HEK293 (cell line): Measurements from ENCODE around the gene TPO.

Source experiments
- CTCF ChIA-PET: fragments of 350-600 bp; formaldehyde crosslinking; extraction: SDS; loops from one replicate; lab custom pipeline; 2021; ENCODE audit warnings: antibody characterized with exemption; lab: Yijun Ruan, JAX
- POLR2A ChIA-PET: fragments of 300-600 bp; formaldehyde crosslinking; extraction: SDS; loops from one replicate; lab custom pipeline; 2020; ENCODE audit warnings: antibody characterized with exemption, inconsistent platforms; lab: Yijun Ruan, JAX
- H3K27ac ChIP-seq: fragments of 200-500 bp; sonication (Bioruptor generic); 2 replicates; pipeline ENCODE4 v1.5.1; 2014; ENCODE audit warnings: low read depth, low read length, control low read depth, inconsistent platforms; ENCODE audit errors: extremely low read depth
- H3K36me3 ChIP-seq, 2 experiments: fragments of 200-500 bp in 1 of 2; sonication (Bioruptor generic) in 1 of 2; 1 replicate in 1 of 2; 2 replicates in 1 of 2; pipeline ENCODE4 v1.5.1; 2014 to 2017; ENCODE audit warnings: inconsistent platforms in 2 of 2, low read length in 2 of 2; ENCODE audit not compliant: control insufficient read depth in 2 of 2, insufficient read depth in 1 of 2
- H3K4me1 ChIP-seq: fragments of 200-500 bp; sonication (Bioruptor generic); 2 replicates; pipeline ENCODE4 v1.5.1; 2014; ENCODE audit warnings: mild to moderate bottlenecking, low read length, inconsistent platforms; ENCODE audit not compliant: control insufficient read depth, insufficient read depth
- H3K4me3 ChIP-seq: 2 replicates; pipeline ENCODE4 v1.5.1; 2011; ENCODE audit warnings: low read depth, mild to moderate bottlenecking, control low read depth, low read length, moderate library complexity
- H3K9me3 ChIP-seq: fragments of 200-500 bp; sonication (Bioruptor generic); 2 replicates; pipeline ENCODE4 v1.5.1; 2014; ENCODE audit warnings: low read depth, low read length, inconsistent platforms; ENCODE audit not compliant: control insufficient read depth, insufficient read depth
- EGR2 ChIP-seq: fragments of 450-650 bp; formaldehyde crosslinking; IDR thresholded peaks from 2 replicates; pipeline ENCODE4 v1.5.1; 2016; ENCODE audit warnings: low read depth, missing biosample characterization, missing genetic modification characterization
- SETDB1 ChIP-seq: IDR thresholded peaks from one replicate; pipeline ENCODE4 v1.6.1; 2017; ENCODE audit warnings: mild to moderate bottlenecking, low read length, moderate library complexity, mixed read lengths; ENCODE audit not compliant: insufficient read length
- TCF7L2 ChIP-seq: IDR thresholded peaks from 2 replicates; pipeline ENCODE4 v1.6.1; 2011; ENCODE audit warnings: low read depth, mild to moderate bottlenecking, inconsistent platforms, low read length, moderate library complexity, borderline replicate concordance
- ZBTB1 ChIP-seq: fragments of 450-650 bp; formaldehyde crosslinking; IDR thresholded peaks from 2 replicates; pipeline ENCODE4 v1.5.1; 2016; ENCODE audit warnings: missing biosample characterization, missing genetic modification characterization
- ZFP37 ChIP-seq: fragments of 450-650 bp; formaldehyde crosslinking; IDR thresholded peaks from 2 replicates; pipeline ENCODE4 v1.5.1; 2016; ENCODE audit warnings: missing biosample characterization, missing genetic modification characterization
- ZNF26 ChIP-seq: fragments of 450-650 bp; formaldehyde crosslinking; IDR thresholded peaks from 2 replicates; pipeline ENCODE4 v1.5.1; 2016; ENCODE audit warnings: missing biosample characterization, missing genetic modification characterization
- ZNF341 ChIP-seq: fragments of 450-650 bp; formaldehyde crosslinking; IDR thresholded peaks from 2 replicates; pipeline ENCODE4; 2016; ENCODE audit warnings: low read depth, missing biosample characterization, missing genetic modification characterization
- ZNF529 ChIP-seq: fragments of 450-650 bp; formaldehyde crosslinking; IDR thresholded peaks from 2 replicates; pipeline ENCODE4 v1.5.1; 2017; ENCODE audit warnings: missing genetic modification characterization, missing biosample characterization; ENCODE audit not compliant: insufficient replicate concordance
- ZNF571 ChIP-seq: fragments of 450-650 bp; formaldehyde crosslinking; IDR thresholded peaks from 2 replicates; pipeline ENCODE4 v1.5.0; 2017; ENCODE audit warnings: missing biosample characterization, missing genetic modification characterization
- ZNF777 ChIP-seq: fragments of 450-650 bp; formaldehyde crosslinking; IDR thresholded peaks from 2 replicates; pipeline ENCODE4 v1.5.1; 2017; ENCODE audit warnings: missing biosample characterization, missing genetic modification characterization, borderline replicate concordance
- ZNF837 ChIP-seq: fragments of 450-650 bp; formaldehyde crosslinking; IDR thresholded peaks from 2 replicates; pipeline ENCODE4 v1.5.1; 2016; ENCODE audit warnings: missing biosample characterization, missing genetic modification characterization
- TF ChIP-seq, protein P1 (sequence below): fragments of 450-650 bp; formaldehyde crosslinking; IDR thresholded peaks from 2 replicates; pipeline ENCODE4 v1.5.1; 2016; ENCODE audit warnings: missing biosample characterization, missing genetic modification characterization
- TF ChIP-seq, protein P2 (sequence below): fragments of 450-650 bp; formaldehyde crosslinking; IDR thresholded peaks from 2 replicates; pipeline ENCODE4 v1.5.1; 2016; ENCODE audit warnings: missing biosample characterization, missing genetic modification characterization, borderline replicate concordance

The TPO gene

DNA sequence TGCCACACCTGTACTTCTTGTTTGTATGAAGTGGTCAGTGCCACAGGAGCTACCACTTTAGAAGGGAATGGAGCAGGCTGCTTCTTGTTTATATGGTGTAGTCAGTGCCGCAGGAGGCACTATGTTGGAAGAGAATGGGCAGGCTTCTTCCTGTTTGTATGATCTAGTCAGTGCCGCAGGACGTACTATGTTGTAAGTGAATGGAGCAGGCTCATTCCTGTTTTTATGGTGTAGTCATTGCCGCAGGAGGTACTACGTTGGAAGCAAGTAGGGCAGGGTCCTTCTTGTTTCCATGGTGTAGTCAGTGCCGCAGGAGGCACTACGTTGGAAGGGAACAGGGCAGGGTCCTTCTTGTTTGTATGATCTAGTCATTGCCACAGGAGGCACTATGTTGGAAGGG, 27.3 kb downstream of the TPO start:
- H3K4me1 ChIP-seq = no peaks in the 10 kb centered on the region
- H3K27ac ChIP-seq = no peak overlapping the region
- H3K9me3 ChIP-seq = no peaks in the 10 kb centered on the region
- POLR2A ChIA-PET = no interaction called here
- H3K4me3 ChIP-seq = no peak overlapping the region
- H3K36me3 ChIP-seq = no peaks in the 10 kb centered on the region
- TF ChIP-seq ZNF837 (tag by site-specific recombination) = no peak
- TF ChIP-seq, protein P1, sequence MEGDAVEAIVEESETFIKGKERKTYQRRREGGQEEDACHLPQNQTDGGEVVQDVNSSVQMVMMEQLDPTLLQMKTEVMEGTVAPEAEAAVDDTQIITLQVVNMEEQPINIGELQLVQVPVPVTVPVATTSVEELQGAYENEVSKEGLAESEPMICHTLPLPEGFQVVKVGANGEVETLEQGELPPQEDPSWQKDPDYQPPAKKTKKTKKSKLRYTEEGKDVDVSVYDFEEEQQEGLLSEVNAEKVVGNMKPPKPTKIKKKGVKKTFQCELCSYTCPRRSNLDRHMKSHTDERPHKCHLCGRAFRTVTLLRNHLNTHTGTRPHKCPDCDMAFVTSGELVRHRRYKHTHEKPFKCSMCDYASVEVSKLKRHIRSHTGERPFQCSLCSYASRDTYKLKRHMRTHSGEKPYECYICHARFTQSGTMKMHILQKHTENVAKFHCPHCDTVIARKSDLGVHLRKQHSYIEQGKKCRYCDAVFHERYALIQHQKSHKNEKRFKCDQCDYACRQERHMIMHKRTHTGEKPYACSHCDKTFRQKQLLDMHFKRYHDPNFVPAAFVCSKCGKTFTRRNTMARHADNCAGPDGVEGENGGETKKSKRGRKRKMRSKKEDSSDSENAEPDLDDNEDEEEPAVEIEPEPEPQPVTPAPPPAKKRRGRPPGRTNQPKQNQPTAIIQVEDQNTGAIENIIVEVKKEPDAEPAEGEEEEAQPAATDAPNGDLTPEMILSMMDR = no peak
- no peak for TF ChIP-seq SETDB1
- no peak for TF ChIP-seq ZBTB1 (tag by site-specific recombination)
- no peak for TF ChIP-seq ZNF341 (tag by site-specific recombination)
- TF ChIP-seq ZNF26 = no peak
- no peak for TF ChIP-seq ZNF571 (tag by site-specific recombination)
- TF ChIP-seq ZNF777 = no peak
- TF ChIP-seq, protein P2, sequence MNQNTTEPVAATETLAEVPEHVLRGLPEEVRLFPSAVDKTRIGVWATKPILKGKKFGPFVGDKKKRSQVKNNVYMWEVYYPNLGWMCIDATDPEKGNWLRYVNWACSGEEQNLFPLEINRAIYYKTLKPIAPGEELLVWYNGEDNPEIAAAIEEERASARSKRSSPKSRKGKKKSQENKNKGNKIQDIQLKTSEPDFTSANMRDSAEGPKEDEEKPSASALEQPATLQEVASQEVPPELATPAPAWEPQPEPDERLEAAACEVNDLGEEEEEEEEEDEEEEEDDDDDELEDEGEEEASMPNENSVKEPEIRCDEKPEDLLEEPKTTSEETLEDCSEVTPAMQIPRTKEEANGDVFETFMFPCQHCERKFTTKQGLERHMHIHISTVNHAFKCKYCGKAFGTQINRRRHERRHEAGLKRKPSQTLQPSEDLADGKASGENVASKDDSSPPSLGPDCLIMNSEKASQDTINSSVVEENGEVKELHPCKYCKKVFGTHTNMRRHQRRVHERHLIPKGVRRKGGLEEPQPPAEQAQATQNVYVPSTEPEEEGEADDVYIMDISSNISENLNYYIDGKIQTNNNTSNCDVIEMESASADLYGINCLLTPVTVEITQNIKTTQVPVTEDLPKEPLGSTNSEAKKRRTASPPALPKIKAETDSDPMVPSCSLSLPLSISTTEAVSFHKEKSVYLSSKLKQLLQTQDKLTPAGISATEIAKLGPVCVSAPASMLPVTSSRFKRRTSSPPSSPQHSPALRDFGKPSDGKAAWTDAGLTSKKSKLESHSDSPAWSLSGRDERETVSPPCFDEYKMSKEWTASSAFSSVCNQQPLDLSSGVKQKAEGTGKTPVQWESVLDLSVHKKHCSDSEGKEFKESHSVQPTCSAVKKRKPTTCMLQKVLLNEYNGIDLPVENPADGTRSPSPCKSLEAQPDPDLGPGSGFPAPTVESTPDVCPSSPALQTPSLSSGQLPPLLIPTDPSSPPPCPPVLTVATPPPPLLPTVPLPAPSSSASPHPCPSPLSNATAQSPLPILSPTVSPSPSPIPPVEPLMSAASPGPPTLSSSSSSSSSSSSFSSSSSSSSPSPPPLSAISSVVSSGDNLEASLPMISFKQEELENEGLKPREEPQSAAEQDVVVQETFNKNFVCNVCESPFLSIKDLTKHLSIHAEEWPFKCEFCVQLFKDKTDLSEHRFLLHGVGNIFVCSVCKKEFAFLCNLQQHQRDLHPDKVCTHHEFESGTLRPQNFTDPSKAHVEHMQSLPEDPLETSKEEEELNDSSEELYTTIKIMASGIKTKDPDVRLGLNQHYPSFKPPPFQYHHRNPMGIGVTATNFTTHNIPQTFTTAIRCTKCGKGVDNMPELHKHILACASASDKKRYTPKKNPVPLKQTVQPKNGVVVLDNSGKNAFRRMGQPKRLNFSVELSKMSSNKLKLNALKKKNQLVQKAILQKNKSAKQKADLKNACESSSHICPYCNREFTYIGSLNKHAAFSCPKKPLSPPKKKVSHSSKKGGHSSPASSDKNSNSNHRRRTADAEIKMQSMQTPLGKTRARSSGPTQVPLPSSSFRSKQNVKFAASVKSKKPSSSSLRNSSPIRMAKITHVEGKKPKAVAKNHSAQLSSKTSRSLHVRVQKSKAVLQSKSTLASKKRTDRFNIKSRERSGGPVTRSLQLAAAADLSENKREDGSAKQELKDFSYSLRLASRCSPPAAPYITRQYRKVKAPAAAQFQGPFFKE (tag by site-specific recombination) = no peak
- CTCF ChIA-PET = no interaction called here

DNA sequence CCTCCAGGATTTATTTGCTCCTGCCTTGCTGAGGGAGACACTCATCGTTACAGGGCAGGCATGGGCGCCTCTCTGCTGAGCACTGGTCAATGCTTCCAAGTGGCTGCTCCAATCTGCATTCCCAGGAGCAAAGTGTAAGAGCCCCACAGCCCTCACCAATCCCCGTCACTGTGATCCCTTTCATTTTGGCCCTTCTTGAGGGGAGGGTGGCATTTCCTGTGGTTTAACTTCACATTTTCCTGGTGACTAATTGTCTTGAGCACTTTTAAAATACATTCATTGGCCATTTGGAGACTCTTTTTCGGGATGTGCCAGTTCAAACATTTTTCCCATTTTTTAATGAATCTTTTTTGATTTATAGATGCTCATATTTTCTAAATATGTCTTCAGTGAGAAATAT, 33.0 kb downstream of the TPO start:
- Histone ChIP-seq H3K36me3 (no peaks in the 10 kb centered on the region), H3K4me3 (no peak overlapping the region), H3K27ac (no peak overlapping the region), H3K9me3 (no peaks in the 10 kb centered on the region)
- no peak for TF ChIP-seq TCF7L2
- TF ChIP-seq ZFP37 = no peak
- TF ChIP-seq, all 188 proteins: peak for 0
- ChIA-PET POLR2A (no interaction called here), CTCF (no interaction called here)
- H3K4me1 ChIP-seq = no peaks in the 10 kb centered on the region

- Histone ChIP-seq H3K4me1 (no peaks in the 10 kb centered on the region), H3K27ac (no peak overlapping the region), H3K36me3 (no peaks in the 10 kb centered on the region), H3K9me3 (no peaks in the 10 kb centered on the region), H3K4me3 (no peak overlapping the region)
- TF ChIP-seq ZNF529 (tag by site-specific recombination) (no peak), EGR2 (0 out of 2 replicates have a peak, but pooled peaks have one; percentile 18)
- ChIA-PET POLR2A (no interaction called here), CTCF (no interaction called here)
Measured at GRCh38 chr2:1448009-1448408, 34.7 kb downstream of the TPO start.
